T-helper 9 cell (primary cell): Measurements from ENCODE around the gene ZNF345.

Experiments
- DNase-seq: peaks from one replicate; pipeline ENCODE4 v3.0.0-alpha.2; 2020
- total RNA-seq, 2 donors: gene quantifications; one replicate each; lab custom pipeline; 2026; lab: John Stamatoyannopoulos, UW

Gene ZNF345
- total RNA-seq: 6.3 to 18.6 reads per million in 2 donors

- DNase-seq: peak; percentile 70
Observed at GRCh38 chr19:36850559-36851442, at the start of gene ZNF345. Gene ZNF345, plus strand, starts transcription at chr19:36850876. Its CDS starts 25,955 bp downstream, at chr19:36876831.

- no peak for DNase-seq
Observed at GRCh38 chr19:36805364-36805763, 45.3 kb upstream of the ZNF345 start.

GRCh38 chr19:36807029-36807428, 43.6 kb upstream of the ZNF345 start:
- no peak for DNase-seq

GRCh38 chr19:36819130-36819630, 31.5 kb upstream of the ZNF345 start:
- DNase-seq: no peak

GRCh38 chr19:36821758-36822157, 28.9 kb upstream of the ZNF345 start:
- DNase-seq: no peak

GRCh38 chr19:36833430-36833829, 17.2 kb upstream of the ZNF345 start:
- no peak for DNase-seq

GRCh38 chr19:36837176-36837905, 13.3 kb upstream of the ZNF345 start:
- DNase-seq: no peak

- peak; percentile 68 for DNase-seq
Observed at GRCh38 chr19:36837906-36838783, 12.5 kb upstream of the ZNF345 start, which contains the start of gene ZNF790. Gene ZNF790, minus strand, starts transcription at chr19:36838387. Its CDS starts 12,768 bp downstream, at chr19:36825619.

- DNase-seq: no peak
Observed at GRCh38 chr19:36838784-36839324, 11.8 kb upstream of the ZNF345 start.

GRCh38 chr19:36847968-36848367, 2.7 kb upstream of the ZNF345 start:
- no peak for DNase-seq

- peak; percentile 78 for DNase-seq
Observed at GRCh38 chr19:36849701-36850558, 746 bp upstream of the ZNF345 start.

GRCh38 chr19:36851898-36852297, 1.2 kb downstream of the ZNF345 start:
- DNase-seq: no peak

GRCh38 chr19:36876993-36877938, 26.6 kb downstream of the ZNF345 start:
- no peak for DNase-seq

- DNase-seq: no peak
Observed at GRCh38 chr19:36891768-36892357, 41.2 kb downstream of the ZNF345 start.

- DNase-seq: no peak
Observed at GRCh38 chr19:36894849-36895383, 44.2 kb downstream of the ZNF345 start.

- no peak for DNase-seq
Observed at GRCh38 chr19:36898422-36898821, 47.7 kb downstream of the ZNF345 start.

GRCh38 chr19:36915992-36916830, 65.5 kb downstream of the ZNF345 start, which contains the start of the genes ZNF568 and ZNF829:
Gene ZNF568, plus strand, starts transcription at chr19:36916332. Its CDS starts 6,439 bp downstream, at chr19:36922771.
Gene ZNF829, minus strand, starts transcription at chr19:36916291. Its CDS starts 1,124 bp downstream, at chr19:36915167.
- DNase-seq: peak; percentile 88

GRCh38 chr19:36916991-36917390, 66.3 kb downstream of the ZNF345 start:
- DNase-seq: no peak
